Measurements from ENCODE around the gene RHCG. TPM values are rescaled to one million over a fixed set of nuclear protein-coding genes. Genes with fewer than 3 reads are reported as not detected.

The RHCG gene
- total RNA-seq, 1 donor from 2014 or later: not detected

- Mint-ChIP-seq H3K27me3 (ENCODE audit: low read depth) (peaks cover 57% of the 10 kb centered on the region), H3K4me1 (ENCODE audit: low read depth) (no peaks in the 10 kb centered on the region), H3K36me3 (ENCODE audit: low read depth) (peaks cover 2% of the 10 kb centered on the region), H3K9me3 (ENCODE audit: low read depth) (no peaks in the 10 kb centered on the region), H3K4me3 (ENCODE audit: unreplicated experiment) (no peak overlapping the region), H3K27ac (ENCODE audit: unreplicated experiment) (no peak overlapping the region)
- DNase-seq (ENCODE audit: low spot score): no peak
- no peak for TF ChIP-seq CTCF (IDR thresholded peaks at IDR 0.05)
Observed at GRCh38 chr15:89486726-89487050, 9.7 kb downstream of the RHCG start.

GRCh38 chr15:89483079-89483478, 13.3 kb downstream of the RHCG start:
- H3K4me3 Mint-ChIP-seq (ENCODE audit: unreplicated experiment): no peak overlapping the region
- no peaks in the 10 kb centered on the region for H3K4me1 Mint-ChIP-seq (ENCODE audit: low read depth)
- peaks cover 2% of the 10 kb centered on the region for H3K36me3 Mint-ChIP-seq (ENCODE audit: low read depth)
- no peaks in the 10 kb centered on the region for H3K9me3 Mint-ChIP-seq (ENCODE audit: low read depth)
- H3K27me3 Mint-ChIP-seq (ENCODE audit: low read depth): peaks cover 60% of the 10 kb centered on the region
- H3K27ac Mint-ChIP-seq (ENCODE audit: unreplicated experiment): no peak overlapping the region
- TF ChIP-seq CTCF (IDR thresholded peaks at IDR 0.05): no peak
- DNase-seq (ENCODE audit: low spot score): no peak

GRCh38 chr15:89482139-89482538, 14.2 kb downstream of the RHCG start:
- no peak overlapping the region for H3K27ac Mint-ChIP-seq (ENCODE audit: unreplicated experiment)
- DNase-seq (ENCODE audit: low spot score): no peak
- no peak for TF ChIP-seq CTCF (IDR thresholded peaks at IDR 0.05)
- H3K27me3 Mint-ChIP-seq (ENCODE audit: low read depth): peaks cover 53% of the 10 kb centered on the region
- no peaks in the 10 kb centered on the region for H3K9me3 Mint-ChIP-seq (ENCODE audit: low read depth)
- H3K4me1 Mint-ChIP-seq (ENCODE audit: low read depth): no peaks in the 10 kb centered on the region
- no peak overlapping the region for H3K4me3 Mint-ChIP-seq (ENCODE audit: unreplicated experiment)
- H3K36me3 Mint-ChIP-seq (ENCODE audit: low read depth): peaks cover 2% of the 10 kb centered on the region

- no peak overlapping the region for H3K27ac Mint-ChIP-seq (ENCODE audit: unreplicated experiment)
- H3K27me3 Mint-ChIP-seq (ENCODE audit: low read depth): peaks cover 54% of the 10 kb centered on the region
- H3K9me3 Mint-ChIP-seq (ENCODE audit: low read depth): no peaks in the 10 kb centered on the region
- no peak overlapping the region for H3K4me3 Mint-ChIP-seq (ENCODE audit: unreplicated experiment)
- no peaks in the 10 kb centered on the region for H3K4me1 Mint-ChIP-seq (ENCODE audit: low read depth)
- TF ChIP-seq CTCF (IDR thresholded peaks at IDR 0.05): no peak
- no peaks in the 10 kb centered on the region for H3K36me3 Mint-ChIP-seq (ENCODE audit: low read depth)
- DNase-seq (ENCODE audit: low spot score): no peak
Observed at GRCh38 chr15:89480505-89480904, 15.9 kb downstream of the RHCG start.

- H3K4me1 Mint-ChIP-seq (ENCODE audit: low read depth): no peaks in the 10 kb centered on the region
- no peak for TF ChIP-seq CTCF (IDR thresholded peaks at IDR 0.05)
- no peak overlapping the region for H3K4me3 Mint-ChIP-seq (ENCODE audit: unreplicated experiment)
- H3K36me3 Mint-ChIP-seq (ENCODE audit: low read depth): no peaks in the 10 kb centered on the region
- H3K27me3 Mint-ChIP-seq (ENCODE audit: low read depth): peaks cover 56% of the 10 kb centered on the region
- DNase-seq (ENCODE audit: low spot score): no peak
- H3K9me3 Mint-ChIP-seq (ENCODE audit: low read depth): no peaks in the 10 kb centered on the region
- no peak overlapping the region for H3K27ac Mint-ChIP-seq (ENCODE audit: unreplicated experiment)
Observed at GRCh38 chr15:89479173-89479572, 17.2 kb downstream of the RHCG start.

All from chondrocyte (in vitro differentiated cells).